ENCODE measurements around the gene ARID3A. TPM values are rescaled to one million over a fixed set of nuclear protein-coding genes. Genes with fewer than 3 reads are reported as not detected.
"Not testable (repeated sequence)": the region's sequence is repeated elsewhere in the genome, so short reads cannot be mapped to it uniquely, and the experiment has no call there.

ARID3A gene
- total RNA-seq, 4 donors from 2014 or later = 1.3 to 22.0 (median 3.8) TPM

DNA sequence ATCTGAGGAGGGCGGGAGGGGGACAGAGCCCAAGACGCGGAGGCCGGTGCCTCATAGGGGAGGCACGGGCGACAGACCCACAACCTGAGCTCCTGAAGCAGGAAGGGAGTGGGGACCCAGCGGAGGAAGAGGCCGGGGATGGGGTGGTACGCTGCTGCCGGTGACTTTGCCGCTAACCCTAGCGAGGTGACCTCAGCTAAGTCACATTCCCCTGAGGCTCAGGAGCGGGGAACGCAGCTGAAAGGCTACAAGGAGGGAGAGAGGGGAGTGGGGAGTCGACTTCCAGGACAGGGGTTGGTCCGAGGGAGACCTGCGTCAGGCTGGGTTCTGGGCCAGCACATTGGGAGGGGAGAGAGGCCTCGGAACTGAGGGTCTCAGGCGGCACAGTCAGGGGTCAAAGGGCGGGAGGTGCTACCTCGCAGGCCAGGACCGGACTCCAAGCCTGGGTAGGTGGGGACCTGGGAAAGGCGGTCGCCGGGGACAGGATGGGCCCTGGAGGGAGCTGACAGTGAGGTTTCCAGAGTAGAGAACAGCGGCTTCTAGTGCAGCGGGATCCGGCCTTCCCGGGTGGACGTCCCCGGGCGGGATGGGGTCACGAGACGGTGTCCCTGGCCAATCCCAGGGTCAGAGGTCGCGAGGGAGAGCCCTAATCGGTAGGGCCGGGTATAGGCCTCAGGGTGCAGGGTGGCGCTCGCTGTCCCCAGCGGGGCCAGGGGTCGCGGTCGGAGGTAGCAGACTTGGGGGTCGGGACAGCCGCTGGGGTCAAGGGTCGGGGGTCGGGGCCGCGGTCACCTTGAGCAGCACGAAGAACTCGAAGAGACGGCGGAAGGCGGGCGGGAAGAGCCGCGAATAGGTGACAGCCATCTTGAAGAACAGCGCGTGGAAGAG is 94.4 kb downstream of the ARID3A start:
- Histone ChIP-seq H3K4me1 (peaks cover 6 to 39% of the 10 kb centered on the region in 2 donors), H3K27ac (peak overlapping the region; percentile 90 to 95), H3K27me3 (no peaks in the 10 kb centered on the region), H3K4me3 (peak overlapping the region; percentile 72 to 90), H3K36me3 (no peaks in the 10 kb centered on the region), H3K9me3 (no peaks in the 10 kb centered on the region)
- intact Hi-C loops (cut with DNase I; ENCODE audit: low total_unique reads) = loop anchor here (5.0 kb wide), 1 partner anchor 172 kb away; no protein-coding TSS in a partner anchor
- peak; percentile 56 for DNase-seq
- TF ChIP-seq, protein P1, sequence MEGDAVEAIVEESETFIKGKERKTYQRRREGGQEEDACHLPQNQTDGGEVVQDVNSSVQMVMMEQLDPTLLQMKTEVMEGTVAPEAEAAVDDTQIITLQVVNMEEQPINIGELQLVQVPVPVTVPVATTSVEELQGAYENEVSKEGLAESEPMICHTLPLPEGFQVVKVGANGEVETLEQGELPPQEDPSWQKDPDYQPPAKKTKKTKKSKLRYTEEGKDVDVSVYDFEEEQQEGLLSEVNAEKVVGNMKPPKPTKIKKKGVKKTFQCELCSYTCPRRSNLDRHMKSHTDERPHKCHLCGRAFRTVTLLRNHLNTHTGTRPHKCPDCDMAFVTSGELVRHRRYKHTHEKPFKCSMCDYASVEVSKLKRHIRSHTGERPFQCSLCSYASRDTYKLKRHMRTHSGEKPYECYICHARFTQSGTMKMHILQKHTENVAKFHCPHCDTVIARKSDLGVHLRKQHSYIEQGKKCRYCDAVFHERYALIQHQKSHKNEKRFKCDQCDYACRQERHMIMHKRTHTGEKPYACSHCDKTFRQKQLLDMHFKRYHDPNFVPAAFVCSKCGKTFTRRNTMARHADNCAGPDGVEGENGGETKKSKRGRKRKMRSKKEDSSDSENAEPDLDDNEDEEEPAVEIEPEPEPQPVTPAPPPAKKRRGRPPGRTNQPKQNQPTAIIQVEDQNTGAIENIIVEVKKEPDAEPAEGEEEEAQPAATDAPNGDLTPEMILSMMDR (IDR thresholded peaks at IDR 0.05) = no peak
- no peak for TF ChIP-seq POLR2A (IDR thresholded peaks at IDR 0.05)

- H3K36me3 ChIP-seq = no peaks in the 10 kb centered on the region
- H3K27ac ChIP-seq = peak within 1 kb of the TSS; percentile 90 to 95
- H3K27me3 ChIP-seq = no peaks in the 10 kb centered on the region
- H3K9me3 ChIP-seq = no peaks in the 10 kb centered on the region
- DNase-seq = peak; percentile 95 to 99
- peak within 1 kb of the TSS; percentile 72 to 90 for H3K4me3 ChIP-seq
- peak; percentile 58 to 64 for TF ChIP-seq POLR2A (IDR thresholded peaks at IDR 0.05)
- TF ChIP-seq, protein P1 (IDR thresholded peaks at IDR 0.05) = peak in 2 of 4 experiments; percentile 4 to 39
- intact Hi-C loops (cut with DNase I; ENCODE audit: low total_unique reads) = no loop called here
- H3K4me1 ChIP-seq = peaks cover 6 to 39% of the 10 kb centered on the region in 2 donors
Observed at GRCh38 chr19:1020868-1021425, 95.1 kb downstream of the ARID3A start, which contains the start of gene TMEM259. Gene TMEM259, minus strand, starts transcription at chr19:1021123. Its CDS starts 127 bp downstream, at chr19:1020996.

GRCh38 chr19:1023883-1024188 is 98.0 kb downstream of the ARID3A start:
- Histone ChIP-seq H3K27ac (peak overlapping the region in 1 of 2 donors; percentile 3), H3K4me1 (peaks cover 3 to 11% of the 10 kb centered on the region in 2 donors)
- H3K27me3 ChIP-seq; H3K4me3 ChIP-seq; H3K9me3 ChIP-seq; intact Hi-C loops (cut with DNase I; ENCODE audit: low total_unique reads); DNase-seq; H3K36me3 ChIP-seq: not testable (repeated sequence)

- DNase-seq; H3K4me1 ChIP-seq; intact Hi-C loops (cut with DNase I; ENCODE audit: low total_unique reads); H3K36me3 ChIP-seq; H3K27me3 ChIP-seq; H3K27ac ChIP-seq; H3K9me3 ChIP-seq; H3K4me3 ChIP-seq: not testable (repeated sequence)
Observed at GRCh38 chr19:1025080-1025479, 99.2 kb downstream of the ARID3A start.

Small RNAs within 50 kb of the gene (small RNA-seq; reads per million reads assigned to genes)
- not detected for gene RNU6-2
- gene RNU6-9 = not detected

Other genes starting within 250 kb of the ARID3A start
- gene FSTL3, start 249.6 kb upstream of the ARID3A start, total RNA-seq = 10 to 100 TPM; 25.3 to 71.7 (median 37.3) TPM
- gene PRSS57, start 230.6 kb upstream of the ARID3A start, total RNA-seq = not detected
- gene PALM, start 217.1 kb upstream of the ARID3A start, total RNA-seq = 10 to 100 TPM; 12.6 to 91.0 (median 42.2) TPM
- 1 to 10 TPM in 1 of 4 donors, under 1 TPM in 3; 0.26 to 5.5 (median 0.39) TPM for gene MISP, start 174.9 kb upstream of the ARID3A start, total RNA-seq
- gene PTBP1, start 128.6 kb upstream of the ARID3A start, total RNA-seq = 100 to 1,000 TPM in 2 of 4 donors, 10 to 100 TPM in 2; 45.0 to 278 (median 106) TPM
- 1 to 10 TPM in 1 of 4 donors, not detected in 3; 3.4 TPM for gene PLPPR3, start 104.1 kb upstream of the ARID3A start, total RNA-seq
- gene AZU1, start 98.2 kb upstream of the ARID3A start, total RNA-seq = 1 to 10 TPM in 1 of 4 donors, under 1 TPM in 1, not detected in 2; 0.85 to 2.6 TPM
- 1 to 10 TPM in 1 of 4 donors, not detected in 3; 2.9 TPM for gene PRTN3, start 85.0 kb upstream of the ARID3A start, total RNA-seq
- gene ELANE, start 73.7 kb upstream of the ARID3A start, total RNA-seq = 1 to 10 TPM in 1 of 4 donors, not detected in 3; 3.4 TPM
- 100 to 1,000 TPM in 1 of 4 donors, 10 to 100 TPM in 1, 1 to 10 TPM in 2; 3.2 to 233 (median 50.2) TPM for gene CFD, start 66.4 kb upstream of the ARID3A start, total RNA-seq
- 10 to 100 TPM; 12.0 to 69.1 (median 43.1) TPM for gene MED16, start 32.8 kb upstream of the ARID3A start, total RNA-seq
- gene RNU6-9, start 32.6 kb upstream of the ARID3A start, total RNA-seq = not detected
- 10 to 100 TPM in 3 of 4 donors, 1 to 10 TPM in 1; 5.3 to 38.2 (median 21.2) TPM for gene R3HDM4, start 12.8 kb upstream of the ARID3A start, total RNA-seq
- gene KISS1R, start 8.7 kb upstream of the ARID3A start, total RNA-seq = under 1 TPM in 1 of 4 donors, not detected in 3; 0.14 TPM
- 10 to 100 TPM; 13.6 to 34.9 (median 17.3) TPM for gene WDR18, start 58.3 kb downstream of the ARID3A start, total RNA-seq
- under 1 TPM in 1 of 4 donors, not detected in 3; 0.48 TPM for gene GRIN3B, start 74.4 kb downstream of the ARID3A start, total RNA-seq
- 100 to 1,000 TPM in 1 of 4 donors, 10 to 100 TPM in 3; 47.4 to 164 (median 56.9) TPM for gene TMEM259, start 95.1 kb downstream of the ARID3A start, total RNA-seq
- not detected for gene RNU6-2, start 95.5 kb downstream of the ARID3A start, total RNA-seq
- 100 to 1,000 TPM in 2 of 4 donors, 10 to 100 TPM in 2; 14.3 to 186 (median 88.5) TPM for gene CNN2, start 100.6 kb downstream of the ARID3A start, total RNA-seq
- 10 to 100 TPM in 1 of 4 donors, 1 to 10 TPM in 2, under 1 TPM in 1; 0.59 to 10.4 (median 2.7) TPM for gene ABCA7, start 114.1 kb downstream of the ARID3A start, total RNA-seq
- gene ARHGAP45, start 141.1 kb downstream of the ARID3A start, total RNA-seq = 100 to 1,000 TPM in 1 of 4 donors, 1 to 10 TPM in 3; 4.1 to 154 (median 8.6) TPM
- 100 to 1,000 TPM in 1 of 4 donors, 10 to 100 TPM in 3; 13.6 to 112 (median 59.8) TPM for gene POLR2E, start 169.3 kb downstream of the ARID3A start, total RNA-seq
- gene GPX4, start 178.0 kb downstream of the ARID3A start, total RNA-seq = 100 to 1,000 TPM in 3 of 4 donors, 10 to 100 TPM in 1; 68.2 to 357 (median 163) TPM
- gene SBNO2, start 248.2 kb downstream of the ARID3A start, total RNA-seq = 100 to 1,000 TPM in 1 of 4 donors, 10 to 100 TPM in 1, 1 to 10 TPM in 2; 4.4 to 107 (median 10.7) TPM

Measured in uterus (tissue), 4 donors.